Nephron (organoid): Measurements from ENCODE around the gene ASCC2.
A peak's percentile ranks its signal among the peaks of the same experiment; 100 is the strongest.
"Not testable (repeated sequence)": the region's sequence is repeated elsewhere in the genome, so short reads cannot be mapped to it uniquely, and the experiment has no call there.

Experiments
- H3K27ac Mint-ChIP-seq, 3 experiments: 2 replicates each; pipeline ENCODE4 v1.8.0; 2020; ENCODE audit warnings: mixed read lengths in 3 of 3, mild to moderate bottlenecking in 2 of 3, moderate library complexity in 1 of 3
- H3K27me3 Mint-ChIP-seq: 2 replicates; pipeline ENCODE4 v1.8.0; 2021; ENCODE audit warnings: low read depth, mild to moderate bottlenecking, moderate library complexity, mixed read lengths
- H3K36me3 Mint-ChIP-seq: 2 replicates; pipeline ENCODE4 v1.8.0; 2020; ENCODE audit warnings: low read depth, mixed read lengths
- H3K4me1 Mint-ChIP-seq: 2 replicates; pipeline ENCODE4 v1.8.0; 2020; ENCODE audit warnings: mixed read lengths
- H3K4me3 Mint-ChIP-seq, 3 experiments: 2 replicates each; pipeline ENCODE4 v1.8.0; 2020; ENCODE audit warnings: mild to moderate bottlenecking in 3 of 3, mixed read lengths in 3 of 3, moderate library complexity in 2 of 3
- H3K9me3 Mint-ChIP-seq: 2 replicates; pipeline ENCODE4 v1.8.0; 2020; ENCODE audit warnings: mixed read lengths
- CTCF ChIP-seq, 3 experiments: fragments of 200-600 bp; sonication (generic); IDR thresholded peaks; one replicate each; pipeline ENCODE4 v1.5.0; 2021; ENCODE audit warnings: antibody characterized with exemption in 3 of 3; ENCODE audit not compliant: unreplicated experiment in 3 of 3

The ASCC2 gene

GRCh38 chr22:29838599-29838956 is 504 bp upstream of the ASCC2 start:
- peaks cover 24% of the 10 kb centered on the region for H3K4me1 Mint-ChIP-seq
- no peaks in the 10 kb centered on the region for H3K9me3 Mint-ChIP-seq

GRCh38 chr22:29836791-29837370 is 1.2 kb downstream of the ASCC2 start:
- H3K36me3 Mint-ChIP-seq = peaks cover 14% of the 10 kb centered on the region
- not testable (repeated sequence) for H3K9me3 Mint-ChIP-seq, H3K27ac Mint-ChIP-seq, H3K27me3 Mint-ChIP-seq
- peak overlapping the region; percentile 88 to 97 (median 89) for H3K4me3 Mint-ChIP-seq
- peaks cover 24% of the 10 kb centered on the region for H3K4me1 Mint-ChIP-seq

More at GRCh38 chr22:29838599-29838956, 504 bp upstream of the ASCC2 start:
- peak overlapping the region; percentile 80 to 98 (median 93) for H3K27ac Mint-ChIP-seq
- no peak for TF ChIP-seq CTCF (IDR thresholded peaks at IDR 0.05; ENCODE audit: unreplicated experiment in 3 of 3)
- peaks cover 5% of the 10 kb centered on the region for H3K36me3 Mint-ChIP-seq
- H3K27me3 Mint-ChIP-seq = peaks cover 3% of the 10 kb centered on the region
- peak overlapping the region; percentile 88 to 97 (median 89) for H3K4me3 Mint-ChIP-seq

- Mint-ChIP-seq H3K27me3 (peaks cover 3% of the 10 kb centered on the region), H3K4me1 (peaks cover 24% of the 10 kb centered on the region), H3K27ac (no peak overlapping the region), H3K4me3 (peak overlapping the region; percentile 4 to 65 (median 31)), H3K9me3 (no peaks in the 10 kb centered on the region), H3K36me3 (peaks cover 32% of the 10 kb centered on the region)
- no peak for TF ChIP-seq CTCF (IDR thresholded peaks at IDR 0.05; ENCODE audit: unreplicated experiment in 3 of 3)
These were observed 4.0 kb downstream of the ASCC2 start for GRCh38 chr22:29834046-29834445.

GRCh38 chr22:29833392-29833965 is 4.6 kb downstream of the ASCC2 start:
- Mint-ChIP-seq H3K27me3 (peaks cover 3% of the 10 kb centered on the region), H3K4me3 (peak overlapping the region in 1 of 3 experiments; percentile 52), H3K9me3 (no peaks in the 10 kb centered on the region), H3K36me3 (peaks cover 35% of the 10 kb centered on the region), H3K27ac (no peak overlapping the region), H3K4me1 (peaks cover 22% of the 10 kb centered on the region)
- no peak for TF ChIP-seq CTCF (IDR thresholded peaks at IDR 0.05; ENCODE audit: unreplicated experiment in 3 of 3)

DNA sequence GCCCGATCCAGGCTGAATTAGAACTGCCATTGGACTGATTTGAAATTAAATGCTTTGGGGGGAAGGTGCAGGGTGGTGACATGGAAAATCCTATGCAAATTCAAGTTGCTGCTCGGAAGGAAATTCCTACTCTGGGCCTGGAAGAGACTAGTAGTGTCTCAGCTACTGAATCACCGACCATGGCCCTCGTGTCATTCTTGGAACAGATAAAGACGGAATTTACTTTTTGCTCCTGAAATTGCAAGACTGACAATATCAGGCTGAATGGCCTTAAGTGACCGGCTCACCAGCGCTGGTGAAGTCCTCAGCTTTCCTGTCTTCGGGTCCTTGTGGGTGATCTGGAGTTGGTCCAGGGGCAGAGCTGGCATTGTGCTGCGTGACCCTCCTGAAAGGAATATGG is 6.1 kb downstream of the ASCC2 start:
- H3K4me1 Mint-ChIP-seq = peaks cover 13% of the 10 kb centered on the region
- H3K9me3 Mint-ChIP-seq = no peaks in the 10 kb centered on the region
- TF ChIP-seq CTCF (IDR thresholded peaks at IDR 0.05; ENCODE audit: unreplicated experiment in 3 of 3) = no peak
- H3K36me3 Mint-ChIP-seq = peaks cover 46% of the 10 kb centered on the region
- H3K4me3 Mint-ChIP-seq = no peak overlapping the region
- H3K27ac Mint-ChIP-seq = no peak overlapping the region
- H3K27me3 Mint-ChIP-seq = peaks cover 3% of the 10 kb centered on the region

- Mint-ChIP-seq H3K4me3 (no peak overlapping the region), H3K4me1 (peaks cover 13% of the 10 kb centered on the region), H3K27ac (no peak overlapping the region), H3K9me3 (no peaks in the 10 kb centered on the region), H3K27me3 (peaks cover 3% of the 10 kb centered on the region), H3K36me3 (peaks cover 46% of the 10 kb centered on the region)
- TF ChIP-seq CTCF (IDR thresholded peaks at IDR 0.05; ENCODE audit: unreplicated experiment in 3 of 3) = no peak
These were observed 6.7 kb downstream of the ASCC2 start for GRCh38 chr22:29831186-29831921.
